ENCODE data around the gene ST3GAL3.
A peak's percentile ranks its signal among the peaks of the same experiment; 100 is the strongest.

Gene ST3GAL3

DNA sequence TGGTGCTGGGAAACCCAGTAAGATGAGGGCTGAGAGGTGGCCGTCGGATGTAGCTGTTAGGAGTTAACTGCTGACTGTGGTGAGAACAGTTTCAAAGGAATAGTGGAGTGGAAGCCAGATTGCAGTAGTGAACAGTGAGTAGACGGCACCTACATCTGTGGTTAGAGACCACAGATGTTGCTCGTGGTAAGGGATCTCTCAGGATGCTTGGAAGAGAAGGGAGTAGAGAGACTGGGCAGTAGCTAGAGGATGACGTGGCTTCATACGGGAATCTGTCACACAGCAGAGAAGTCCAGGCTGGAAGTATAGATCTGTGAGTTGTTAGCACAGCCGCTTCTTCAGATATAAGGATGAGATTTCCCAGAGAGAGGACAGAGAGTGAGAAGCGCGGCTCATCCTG, 218.5 kb downstream of the ST3GAL3 start:
- DNase-seq, result no peak

- DNase-seq, result no peak
Measured at GRCh38 chr1:43930168-43930948, 223.0 kb downstream of the ST3GAL3 start.

DNA sequence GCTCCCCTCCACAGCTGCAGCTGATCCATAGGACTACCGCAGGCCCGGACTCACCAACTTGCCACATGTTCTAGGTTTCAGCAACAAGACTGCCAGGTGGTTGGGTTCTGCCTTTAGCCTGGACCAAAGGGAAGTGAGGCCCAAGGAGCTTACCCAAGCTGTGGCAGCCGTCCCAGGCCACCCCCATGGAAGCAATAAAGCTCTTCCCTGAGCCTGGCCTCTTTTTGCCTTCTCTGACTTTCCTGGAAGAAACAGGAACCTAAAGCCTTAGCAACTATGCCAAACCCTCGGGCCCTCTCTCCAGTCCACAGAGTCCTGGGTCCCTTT, 223.6 kb downstream of the ST3GAL3 start:
- DNase-seq, result peak; percentile 88

GRCh38 chr1:43931711-43932660, 224.7 kb downstream of the ST3GAL3 start:
- no peak for DNase-seq

GRCh38 chr1:43932786-43933385, 225.6 kb downstream of the ST3GAL3 start:
- peak; percentile 37 for DNase-seq

DNA sequence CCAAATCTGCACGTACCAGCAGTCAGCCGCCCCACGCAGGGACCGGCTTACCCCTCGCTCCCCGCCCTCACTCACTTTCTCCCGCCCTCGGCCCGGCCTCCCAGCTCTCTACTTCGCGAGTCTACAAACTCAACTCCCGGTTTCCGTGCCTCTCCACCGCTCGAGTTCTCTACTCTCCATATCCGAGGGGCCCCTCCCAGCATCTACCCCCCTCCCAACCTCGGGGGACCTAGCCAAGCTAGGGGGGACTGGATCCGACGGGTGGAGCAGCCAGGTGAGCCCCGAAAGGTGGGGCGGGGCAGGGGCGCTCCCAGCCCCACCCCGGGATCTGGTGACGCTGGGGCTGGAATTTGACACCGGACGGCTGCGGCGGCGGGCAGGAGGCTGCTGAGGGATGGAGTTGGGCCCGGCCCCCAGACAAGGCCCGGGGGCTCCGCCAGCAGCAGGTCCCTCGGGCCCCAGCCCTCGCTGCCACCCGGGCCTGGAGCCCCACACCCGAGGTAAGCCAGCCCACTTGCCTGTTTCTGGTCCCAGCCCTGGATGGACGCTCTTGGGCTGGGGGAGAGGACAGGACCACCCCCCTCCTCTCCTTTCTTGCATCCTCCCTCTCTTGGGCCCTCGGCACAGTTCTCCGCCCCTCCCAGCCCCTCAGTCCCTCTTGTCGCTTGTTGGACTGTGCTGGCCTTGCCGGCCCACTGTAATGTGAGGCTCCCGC, 226.2 kb downstream of the ST3GAL3 start, which contains the start of gene ARTN:
ARTN (plus strand) TSS at position 416 of the 715 bp plus-strand sequence. CDS start 1,856 bp downstream, outside the sequence.
- DNase-seq, result no peak

DNA sequence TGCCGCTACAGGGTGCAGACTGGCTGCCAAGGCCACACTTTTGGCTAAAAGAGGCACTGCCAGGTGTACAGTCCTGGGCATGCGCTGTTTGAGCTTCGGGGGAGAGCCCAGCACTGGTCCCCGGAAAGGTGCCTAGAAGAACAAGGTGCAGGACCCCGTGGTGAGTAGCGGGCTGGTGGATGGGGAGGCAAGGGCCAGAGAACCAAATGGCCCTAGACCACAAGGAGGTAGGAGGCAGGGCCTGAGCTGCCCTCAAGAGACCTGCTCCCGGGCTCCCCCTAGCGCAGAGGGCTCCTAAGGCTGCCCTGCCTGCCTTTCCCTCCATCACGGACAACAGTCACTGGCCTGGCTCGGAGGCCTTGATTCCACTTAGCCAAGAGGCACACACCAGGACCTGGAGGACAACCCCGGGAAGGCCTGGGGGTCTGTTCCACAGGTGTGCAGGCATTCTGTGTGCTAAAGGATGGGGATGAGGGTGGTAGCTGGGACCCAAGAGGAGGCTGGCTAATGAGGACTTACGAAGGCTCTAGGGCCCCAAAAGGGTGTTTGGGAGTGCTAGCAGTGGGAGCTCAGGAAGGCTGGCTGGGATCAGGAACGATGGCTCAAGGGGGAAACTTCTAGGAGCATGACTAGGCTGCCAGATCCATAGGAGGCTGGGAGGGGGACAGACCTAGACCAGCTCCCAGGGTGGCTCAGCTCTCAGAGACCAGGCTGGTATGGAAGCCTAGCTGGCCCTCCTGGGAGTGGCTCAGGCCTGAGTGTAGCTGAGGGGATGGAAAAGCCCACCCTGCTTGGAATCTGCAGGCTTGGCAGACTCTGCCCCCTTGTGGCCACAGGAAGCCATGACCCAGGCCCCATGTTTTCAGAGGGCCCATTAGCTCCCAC, 227.0 kb downstream of the ST3GAL3 start:
- peak; percentile 67 for DNase-seq

DNA sequence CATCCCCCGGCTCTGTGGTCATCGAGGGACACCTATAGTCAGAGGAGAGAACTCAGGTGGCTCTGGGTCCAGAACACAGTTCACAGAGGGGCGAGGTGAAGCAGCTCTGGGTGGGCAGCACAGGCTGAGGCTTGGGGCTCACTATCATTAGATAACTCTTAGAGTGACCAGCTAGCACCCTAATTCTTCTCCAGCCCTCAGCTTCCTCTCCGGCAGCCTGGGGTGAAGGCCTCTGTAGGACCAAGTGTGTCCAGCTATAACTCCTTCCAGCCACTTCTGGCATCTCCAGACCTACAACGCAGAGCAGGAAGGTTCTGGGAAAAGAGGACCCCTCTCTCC, 227.6 kb downstream of the ST3GAL3 start:
- DNase-seq, result no peak

GRCh38 chr1:43935711-43936427, 228.5 kb downstream of the ST3GAL3 start:
- no peak for DNase-seq

GRCh38 chr1:43936431-43937151, 229.3 kb downstream of the ST3GAL3 start:
- peak; percentile 38 for DNase-seq

DNA sequence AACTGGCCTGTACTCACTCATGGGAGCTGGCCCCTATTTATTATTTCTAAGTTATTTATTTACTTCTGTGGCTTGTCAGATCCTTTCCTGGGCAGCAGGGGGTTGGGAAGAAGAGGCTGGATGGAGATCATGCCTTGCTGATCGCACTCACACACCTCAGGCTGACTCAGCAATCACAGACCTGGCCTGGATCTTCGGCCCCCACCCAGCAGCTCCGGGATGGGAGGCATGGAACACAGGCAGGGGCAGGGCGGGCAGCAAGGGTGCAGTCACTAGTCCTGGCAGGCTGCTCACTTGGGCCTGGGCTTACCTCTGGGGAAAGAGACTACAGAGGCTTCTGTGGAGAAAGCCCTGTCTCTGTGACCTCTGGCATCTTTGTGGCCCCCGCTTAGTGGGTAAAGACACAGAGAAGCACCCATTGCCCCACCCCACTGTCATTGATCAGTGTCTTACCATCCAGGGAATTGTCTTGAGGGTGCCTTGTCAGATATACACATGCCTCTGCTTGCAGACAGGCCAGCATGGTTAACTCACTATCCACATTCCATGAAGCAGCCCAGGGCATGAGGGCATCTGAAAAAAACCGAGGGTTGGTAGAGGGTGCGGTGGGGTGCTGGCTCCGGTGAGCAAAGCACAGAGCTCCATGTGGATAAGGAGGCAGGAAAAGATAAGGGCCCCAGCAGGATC, 230.0 kb downstream of the ST3GAL3 start:
- no peak for DNase-seq

DNA sequence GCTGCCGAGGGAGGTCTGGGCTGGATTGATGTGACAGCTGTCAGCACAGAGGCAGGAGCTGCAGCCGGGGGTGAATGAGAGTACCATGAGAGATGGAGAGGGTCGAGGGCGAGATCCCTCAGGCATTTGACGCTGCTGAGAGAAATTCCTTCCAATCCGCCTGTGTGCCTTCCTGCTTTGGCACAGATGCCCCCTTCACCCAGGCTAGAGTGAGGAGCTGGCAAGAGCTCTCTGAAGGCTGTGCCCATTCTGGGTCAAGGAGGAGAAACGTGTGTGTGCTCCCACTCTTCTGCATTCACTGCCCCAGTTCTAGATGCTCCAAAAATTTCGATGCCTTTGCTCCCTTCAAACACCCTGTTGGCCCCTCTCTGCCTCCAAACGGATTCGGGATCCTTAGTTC, 231.0 kb downstream of the ST3GAL3 start:
- no peak for DNase-seq

DNA sequence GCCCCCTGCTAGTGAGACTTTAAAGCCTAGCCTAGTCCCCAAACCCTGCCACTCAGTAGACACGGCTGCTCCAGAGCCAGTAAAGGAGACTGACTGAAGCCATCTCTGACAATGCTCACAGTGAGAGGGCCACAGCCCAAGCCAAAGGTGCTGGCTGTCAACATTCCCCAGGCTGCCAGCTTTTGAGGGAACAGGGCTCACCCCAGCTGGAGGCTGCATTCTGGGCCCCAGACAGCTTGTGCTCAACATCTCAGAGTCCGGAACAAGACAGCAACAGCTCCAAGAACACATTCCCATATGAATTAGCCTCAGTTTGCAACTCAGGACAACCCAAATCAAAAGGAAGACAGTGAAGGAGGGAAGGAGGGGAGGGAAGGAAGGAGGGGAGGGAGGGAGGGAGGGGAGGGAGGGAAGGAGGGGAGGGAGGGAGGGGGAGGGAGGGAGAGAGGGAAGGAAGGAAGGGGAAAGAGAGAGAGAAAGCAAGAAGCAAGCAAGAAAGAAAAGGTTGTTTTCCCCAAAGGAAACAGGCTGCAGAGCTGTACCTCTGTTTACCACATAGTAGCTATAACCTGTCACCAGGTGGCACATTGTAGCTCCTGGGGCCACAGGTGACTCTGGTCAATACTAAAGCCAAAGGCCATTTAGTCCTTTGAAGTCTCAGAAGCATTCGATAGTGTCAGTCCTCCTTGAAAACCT, 231.7 kb downstream of the ST3GAL3 start:
- no peak for DNase-seq

DNA sequence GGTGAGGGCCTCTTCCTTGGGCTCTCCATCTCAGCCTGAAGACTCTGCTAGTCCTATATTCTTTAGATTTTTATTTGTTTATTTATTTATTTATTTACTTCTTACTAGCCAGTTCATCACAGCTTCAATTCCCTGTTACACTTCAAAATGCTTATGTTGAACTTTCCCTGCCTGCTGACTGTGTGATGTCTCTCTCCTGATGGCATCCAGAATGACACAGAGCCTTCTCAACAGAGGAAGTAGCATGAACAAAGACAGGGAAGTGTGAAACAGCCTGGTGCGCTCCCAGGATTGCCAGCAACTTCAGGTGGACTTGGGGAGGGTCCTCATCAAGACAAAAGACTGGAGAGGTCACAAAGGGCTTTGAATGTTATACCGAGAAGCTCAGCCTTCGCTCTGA, 235.1 kb downstream of the ST3GAL3 start:
- DNase-seq, result no peak

- DNase-seq, result no peak
Measured at GRCh38 chr1:43944860-43945259, 237.5 kb downstream of the ST3GAL3 start.

DNA sequence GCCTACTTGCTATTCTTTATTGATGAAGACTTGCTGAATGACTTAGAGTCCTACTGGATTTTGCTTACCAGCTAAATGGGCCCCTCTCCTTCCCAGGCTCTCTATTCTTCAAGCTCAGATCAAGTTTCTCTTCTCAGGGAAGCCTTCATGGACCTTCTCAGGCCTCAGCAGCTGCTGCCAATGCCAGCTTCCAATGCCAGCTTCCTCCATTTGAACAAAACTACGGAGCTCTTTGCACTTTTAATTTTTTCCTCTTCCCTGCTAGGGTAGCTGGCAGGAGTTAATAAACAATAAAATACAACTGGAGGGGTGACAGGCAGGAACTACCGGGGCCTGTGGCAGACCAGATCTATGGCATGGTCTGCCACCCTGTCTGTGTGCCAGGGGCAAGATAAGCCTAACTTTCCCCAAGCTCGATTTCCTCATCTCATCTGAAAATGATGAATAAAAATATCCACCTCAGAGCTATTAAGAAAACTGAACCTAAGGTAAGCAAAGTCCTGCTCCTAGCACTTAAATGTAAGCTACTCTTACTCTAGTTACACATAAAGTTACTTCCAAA, 238.4 kb downstream of the ST3GAL3 start:
- no peak for DNase-seq

- DNase-seq, result peak; percentile 92
Measured at GRCh38 chr1:43946236-43947060, 239.1 kb downstream of the ST3GAL3 start, which contains the start of gene IPO13. TSS of gene IPO13 (plus strand) at chr1:43946950. CDS start at chr1:43947601, 651 bp downstream.

Data from MV-4-11 (cell line).